ENCODE results near the gene TRIM41. TPM values are rescaled to one million over a fixed set of nuclear protein-coding genes. Genes with fewer than 3 reads are reported as not detected.

The TRIM41 gene
- total RNA-seq, 1 donor from 2014 or later, result 105 TPM

Other genes starting within 250 kb of the TRIM41 start
- gene BTNL3, start 234.4 kb upstream of the TRIM41 start, total RNA-seq, result not detected
- gene BTNL9, start 183.0 kb upstream of the TRIM41 start, total RNA-seq, result 105 TPM
- not detected for gene OR2V1, start 92.1 kb upstream of the TRIM41 start, total RNA-seq
- not detected for gene OR2V2, start 75.7 kb upstream of the TRIM41 start, total RNA-seq
- gene TRIM7, start 18.1 kb upstream of the TRIM41 start, total RNA-seq, result 6.1 TPM
- 2,870 TPM for gene RACK1, start 20.6 kb downstream of the TRIM41 start, total RNA-seq
- 21.2 TPM for gene TRIM52, start 37.9 kb downstream of the TRIM41 start, total RNA-seq
- not detected for gene OR4F3, start 144.0 kb downstream of the TRIM41 start, total RNA-seq

All from ascending aorta (tissue), 1 donor.